Liver (tissue), 9 donors: ENCODE results near the gene CCND1. TPM values are rescaled to one million over a fixed set of nuclear protein-coding genes. Genes with fewer than 3 reads are reported as not detected.

Experiments
- DNase-seq: peaks from one replicate; pipeline ENCODE4 v3.0.0-alpha.2; 2017; ENCODE audit warnings: low spot score
- H3K27ac ChIP-seq, 2 donors: one replicate each; pipeline ENCODE4 v1.7.0; 2013; ENCODE audit warnings: inconsistent platforms in 2 of 2, low read length in 2 of 2, control low read depth in 1 of 2, low read depth in 1 of 2, mild to moderate bottlenecking in 1 of 2
- H3K27me3 ChIP-seq, 4 donors: one replicate each; pipeline versions ENCODE4 v1.6.1 to v1.7.0; 2013; ENCODE audit warnings: low read length in 3 of 4, inconsistent platforms in 1 of 4, mild to moderate bottlenecking in 1 of 4, moderate library complexity in 1 of 4; ENCODE audit not compliant: control insufficient read depth in 4 of 4, insufficient read depth in 4 of 4
- H3K36me3 ChIP-seq, 4 donors: one replicate each; pipeline versions ENCODE4 v1.6.1 to v1.7.0; 2013; ENCODE audit warnings: low read length in 3 of 4, mild to moderate bottlenecking in 3 of 4, low read depth in 1 of 4, moderate library complexity in 1 of 4; ENCODE audit not compliant: control insufficient read depth in 4 of 4, insufficient read depth in 3 of 4
- H3K4me1 ChIP-seq, 4 donors: one replicate each; pipeline versions ENCODE4 v1.6.1 to v1.7.0; 2013; ENCODE audit warnings: low read length in 3 of 4, mild to moderate bottlenecking in 3 of 4, moderate library complexity in 1 of 4; ENCODE audit not compliant: control insufficient read depth in 4 of 4, insufficient read depth in 4 of 4
- H3K4me3 ChIP-seq, 3 donors: one replicate each; pipeline versions ENCODE4 v1.6.1 to v1.7.0; 2013; ENCODE audit warnings: low read length in 3 of 3, control low read depth in 1 of 3, low read depth in 1 of 3, mild to moderate bottlenecking in 1 of 3
- H3K9ac ChIP-seq, 2 donors: one replicate each; pipeline ENCODE4 v1.7.0; 2013; ENCODE audit warnings: low read length in 2 of 2, mild to moderate bottlenecking in 2 of 2, moderate library complexity in 2 of 2, control low read depth in 1 of 2, low read depth in 1 of 2
- H3K9me3 ChIP-seq, 4 donors: one replicate each; pipeline versions ENCODE4 v1.6.1 to v1.7.0; 2013; ENCODE audit warnings: low read length in 3 of 4; ENCODE audit not compliant: control insufficient read depth in 4 of 4
- ATF3 ChIP-seq: IDR thresholded peaks from 2 replicates; pipeline ENCODE4 v1.6.1; 2016; ENCODE audit warnings: antibody characterized with exemption
- CTCF ChIP-seq: fragments of 150-350 bp; IDR thresholded peaks from 2 replicates; pipeline ENCODE4 v1.5.1; 2017; ENCODE audit warnings: improper control_type of control experiment, low read depth, low read length; ENCODE audit not compliant: missing input control
- FOXA1 ChIP-seq: IDR thresholded peaks from 2 replicates; pipeline ENCODE4 v1.6.1; 2016; ENCODE audit warnings: antibody characterized with exemption
- FOXA2 ChIP-seq: IDR thresholded peaks from 2 replicates; pipeline ENCODE4 v1.6.1; 2016; ENCODE audit warnings: antibody characterized with exemption
- GABPA ChIP-seq, 2 donors: IDR thresholded peaks in 1 of 2; conservative IDR thresholded peaks in 1 of 2; 2 replicates each; pipeline ENCODE4 v1.6.1; 2016; ENCODE audit warnings: antibody characterized with exemption in 2 of 2, mild to moderate bottlenecking in 1 of 2, moderate library complexity in 1 of 2
- HNF4A ChIP-seq, 2 donors: conservative IDR thresholded peaks; 2 replicates each; pipeline ENCODE4 v1.6.1; 2016; ENCODE audit warnings: antibody characterized with exemption in 2 of 2, mild to moderate bottlenecking in 2 of 2
- HNF4G ChIP-seq: IDR thresholded peaks from 2 replicates; pipeline ENCODE4 v1.6.1; 2016; ENCODE audit warnings: antibody characterized with exemption
- JUND ChIP-seq, 2 donors: IDR thresholded peaks; 2 replicates each; pipeline ENCODE4 v1.6.1; 2016; ENCODE audit warnings: antibody characterized with exemption in 2 of 2
- MAX ChIP-seq: IDR thresholded peaks from 2 replicates; pipeline ENCODE4 v1.6.1; 2016; ENCODE audit warnings: antibody characterized with exemption
- REST ChIP-seq: IDR thresholded peaks from 2 replicates; pipeline ENCODE4 v1.6.1; 2016; ENCODE audit warnings: antibody characterized with exemption, mild to moderate bottlenecking
- RXRA ChIP-seq, 2 donors: IDR thresholded peaks; 2 replicates each; pipeline ENCODE4 v1.6.1; 2017 to 2018; ENCODE audit warnings: antibody characterized with exemption in 2 of 2, mild to moderate bottlenecking in 1 of 2
- TAF1 ChIP-seq: conservative IDR thresholded peaks from 2 replicates; pipeline ENCODE4 v1.6.1; 2016; ENCODE audit warnings: antibody characterized with exemption, mild to moderate bottlenecking
- YY1 ChIP-seq: IDR thresholded peaks from 2 replicates; pipeline ENCODE4 v1.6.1; 2016; ENCODE audit warnings: antibody characterized with exemption, mild to moderate bottlenecking
- ZBTB33 ChIP-seq: IDR thresholded peaks from 2 replicates; pipeline ENCODE4 v1.6.1; 2016; ENCODE audit warnings: antibody characterized with exemption
- WGBS: extraction: QIAGEN DNeasy Blood & Tissue Kit; methylation state at CpG from one replicate; pipeline ENCODE4 v1.1.7; 2013; 5-methylcytosine and 5-hydroxymethylcytosine counted together
- polyA plus RNA-seq, 2 donors: library from polyadenylated mRNA; stranded (reverse) in 1 of 2; unstranded in 1 of 2; fragments of 200-250 nt in 1 of 2; fragments of >200 nt in 1 of 2; fragmentation: Nextera tagmentation in 1 of 2; extraction: Ambion mirVana in 1 of 2; gene quantifications; one replicate each; pipeline versions ENCODE4 v1.2.1 to v1.2.3, GENCODE V29; 2013 to 2015
- total RNA-seq, 2 donors: library from RNA; depleted of rRNA; stranded (reverse); fragments of >200 nt; gene quantifications; one replicate each; pipeline ENCODE4 v1.2.3, GENCODE V29; 2014
- donor health status: healthy.
- donor health status: healthy.
- donor health status: healthy.
- donor health status: healthy.
- donor health status: healthy.

The CCND1 gene
- total and polyA plus RNA-seq, 4 donors: 28.9 to 100 (median 53.3) TPM

GRCh38 chr11:69656536-69657455 lies 15.8 kb downstream of the CCND1 start:
- WGBS: 88% methylated on average over 20 of the region's 20 CpGs
- Histone ChIP-seq H3K4me3 (no peak overlapping the region), H3K27me3 (no peaks in the 10 kb centered on the region), H3K9ac (no peak overlapping the region), H3K9me3 (no peaks in the 10 kb centered on the region), H3K36me3 (peaks cover 0 to 17% (median 11%) of the 10 kb centered on the region in 4 donors), H3K27ac (no peak overlapping the region), H3K4me1 (peaks cover 0 to 6% (median 3%) of the 10 kb centered on the region in 4 donors)
- TF ChIP-seq CTCF (no peak), JUND (IDR thresholded peaks at IDR 0.05) (no peak), HNF4G (no peak), YY1 (no peak), REST (no peak), TAF1 (no peak), RXRA (IDR thresholded peaks at IDR 0.05) (no peak), HNF4A (conservative IDR thresholded peaks at IDR 0.05) (no peak), ZBTB33 (no peak), FOXA1 (no peak), MAX (no peak), ATF3 (no peak), FOXA2 (no peak), GABPA (IDR thresholded peaks at IDR 0.05 in 1 of 2, conservative IDR thresholded peaks at IDR 0.05 in 1 of 2) (no peak)
- no peak for DNase-seq
